ENCODE measurements around the gene ATP8B3.

Gene ATP8B3

DNA sequence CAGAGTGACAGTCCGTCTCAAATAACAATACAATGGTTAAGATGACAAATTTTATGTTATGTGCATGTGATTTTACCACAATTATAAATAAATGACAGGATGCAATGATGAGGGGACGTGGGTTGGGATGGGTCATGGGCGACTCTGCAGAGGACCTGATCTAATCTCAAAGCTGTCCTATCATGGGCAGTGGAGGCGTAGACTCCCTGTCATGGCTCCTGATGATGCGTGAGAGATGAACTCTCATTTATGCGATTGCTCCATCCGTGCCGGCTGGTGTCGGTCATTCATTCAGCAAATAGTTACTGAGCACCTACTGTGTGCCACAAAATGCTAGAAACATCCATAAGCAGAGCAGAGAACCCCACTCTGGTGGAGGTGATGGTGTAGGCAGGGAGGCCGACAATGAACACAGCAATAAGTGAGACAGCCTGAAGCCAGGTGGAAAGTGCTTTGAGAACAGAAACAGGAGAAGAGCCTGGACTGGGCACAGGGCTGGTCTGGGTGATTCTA lies 37.9 kb upstream of the ATP8B3 start:
- DNase-seq, result no peak

DNA sequence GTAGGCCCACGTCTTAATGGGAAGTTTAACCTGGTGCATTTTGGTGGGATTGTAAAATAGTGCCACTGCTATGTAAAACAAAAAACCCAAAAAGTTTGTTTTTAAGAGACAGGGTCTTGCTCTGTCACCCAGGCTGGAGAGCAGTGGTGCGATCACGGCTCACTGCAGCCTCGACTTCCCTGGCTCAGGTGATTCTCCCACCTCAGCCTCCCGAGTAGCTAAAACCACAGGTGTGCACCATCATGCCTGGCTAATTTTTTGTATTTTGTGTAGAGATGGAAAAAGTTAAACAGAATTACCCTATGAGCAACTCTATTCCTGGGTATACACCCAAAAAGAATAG lies 37.0 kb upstream of the ATP8B3 start:
- DNase-seq, result no peak

DNA sequence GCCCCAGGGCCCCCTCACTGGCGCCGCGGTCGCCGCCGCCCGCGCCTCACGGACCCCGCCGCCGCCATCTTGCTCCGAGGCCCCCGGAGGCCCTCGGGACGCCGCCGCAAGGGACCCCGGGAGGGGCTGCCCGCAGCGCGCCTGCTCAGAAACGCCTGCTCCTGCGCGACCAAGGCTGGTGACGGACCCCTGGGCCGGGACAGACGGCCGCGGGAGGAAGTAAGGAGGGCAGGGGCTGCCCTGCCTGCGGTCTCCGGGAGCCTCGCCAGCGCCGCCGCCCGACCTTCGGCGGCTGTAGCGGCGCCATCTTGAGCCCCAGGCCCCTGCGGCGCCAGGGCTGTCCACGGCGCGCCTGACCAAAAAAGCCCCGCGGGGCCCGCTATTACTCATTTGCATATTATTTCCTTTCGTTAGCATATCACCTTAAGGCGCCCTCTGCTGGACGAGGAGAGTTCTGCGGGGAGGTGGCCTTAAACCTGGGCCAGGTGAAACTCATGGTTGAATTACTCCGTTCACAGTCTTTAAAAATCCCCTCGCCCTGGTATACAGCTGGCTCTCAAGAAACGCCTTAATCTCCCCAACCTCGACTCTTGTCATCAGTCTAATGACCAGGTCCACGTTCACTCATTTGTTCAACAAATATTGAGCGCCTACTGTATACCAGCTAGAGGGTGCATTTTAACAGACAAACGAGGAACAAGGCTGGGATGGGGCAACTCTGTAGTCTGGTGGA lies 36.5 kb upstream of the ATP8B3 start, which contains the start of gene REXO1:
REXO1 (minus strand) TSS at position 85 of the 733 bp plus-strand sequence. CDS start 125 bp downstream, outside the sequence.
- peak; percentile 97 for DNase-seq

DNA sequence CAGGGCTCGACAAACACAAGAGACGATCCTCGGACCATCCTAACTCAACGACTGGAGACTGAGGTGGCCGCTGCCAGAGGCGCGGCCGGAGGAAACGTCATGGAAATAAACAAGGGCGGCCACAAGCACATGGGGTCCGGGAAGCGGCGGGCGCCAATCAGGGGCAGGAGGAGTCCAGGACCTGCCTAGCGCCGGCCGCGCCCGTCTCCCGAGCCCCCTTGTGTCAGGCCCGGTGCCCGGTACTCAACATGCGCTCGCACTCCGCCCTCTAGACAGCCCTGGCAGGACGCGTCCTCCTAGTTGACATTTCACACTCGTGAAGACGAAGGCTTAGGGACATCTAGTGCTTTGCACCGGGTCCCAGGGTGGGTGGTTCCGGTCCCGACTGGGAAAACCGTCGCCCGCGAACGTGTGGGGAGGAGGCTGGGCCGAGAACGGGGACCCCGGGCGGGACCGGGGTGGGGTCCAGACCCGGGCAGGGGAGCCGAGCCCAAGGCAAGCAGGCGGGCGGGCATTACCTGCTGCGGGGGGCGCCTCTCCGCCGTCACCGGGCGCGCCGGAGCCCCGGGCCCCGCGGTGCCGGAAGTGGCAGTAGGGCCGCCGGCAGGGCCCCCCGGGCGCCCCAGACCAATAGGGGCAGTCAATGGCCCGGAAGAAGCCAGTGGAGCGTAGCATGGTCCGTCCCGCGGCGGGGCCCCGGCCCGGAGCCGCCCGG lies 35.8 kb upstream of the ATP8B3 start:
- DNase-seq, result peak; percentile 51

DNA sequence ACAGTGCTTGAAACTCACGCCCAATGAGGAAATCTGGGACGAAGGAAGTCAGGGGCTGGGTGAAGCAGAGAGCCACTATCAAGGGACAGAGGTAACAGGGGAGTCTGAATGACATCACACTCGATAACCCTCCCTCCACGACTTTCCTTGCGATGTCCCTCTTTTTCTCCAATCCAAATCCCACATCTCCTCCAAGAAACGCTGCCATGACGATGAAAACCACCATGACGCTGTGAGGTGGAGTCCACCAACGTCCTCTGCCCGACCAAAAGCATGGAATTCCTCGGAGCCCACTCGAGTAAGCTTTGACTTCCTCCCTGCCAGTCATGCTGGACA lies 35.2 kb upstream of the ATP8B3 start:
- no peak for DNase-seq

DNA sequence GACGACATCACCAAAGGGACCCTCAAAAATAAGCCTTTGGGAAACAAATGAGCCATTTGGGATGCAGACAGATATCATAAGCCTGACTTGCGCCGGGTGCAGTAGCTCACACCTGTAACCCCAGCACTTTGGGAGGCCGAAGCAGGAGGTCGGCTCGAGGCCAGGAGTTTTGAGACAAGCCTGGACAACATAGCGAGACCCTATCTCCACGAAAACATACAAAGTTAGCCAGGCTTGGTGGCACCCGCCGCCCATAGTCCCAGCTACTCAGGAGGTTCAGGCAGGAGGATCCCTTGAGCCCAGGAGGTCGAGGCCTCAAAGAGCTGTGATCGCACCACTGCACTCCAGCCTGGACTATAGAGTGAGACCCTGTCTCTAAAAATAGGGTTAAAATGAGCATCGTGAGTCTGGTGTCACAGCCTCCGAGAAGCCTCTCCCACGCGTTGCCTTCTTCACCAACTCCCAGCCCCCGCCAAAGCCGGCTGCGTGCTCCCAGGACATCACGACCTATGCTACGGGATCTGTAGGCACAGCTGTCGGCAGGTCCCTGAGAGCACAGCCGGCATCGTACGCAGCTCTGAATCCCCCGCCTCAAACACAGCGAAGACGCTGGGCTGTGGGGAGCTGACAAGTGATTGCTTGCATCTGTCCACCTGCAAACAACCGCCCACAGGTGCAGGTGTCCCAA lies 34.6 kb upstream of the ATP8B3 start:
- no peak for DNase-seq

DNA sequence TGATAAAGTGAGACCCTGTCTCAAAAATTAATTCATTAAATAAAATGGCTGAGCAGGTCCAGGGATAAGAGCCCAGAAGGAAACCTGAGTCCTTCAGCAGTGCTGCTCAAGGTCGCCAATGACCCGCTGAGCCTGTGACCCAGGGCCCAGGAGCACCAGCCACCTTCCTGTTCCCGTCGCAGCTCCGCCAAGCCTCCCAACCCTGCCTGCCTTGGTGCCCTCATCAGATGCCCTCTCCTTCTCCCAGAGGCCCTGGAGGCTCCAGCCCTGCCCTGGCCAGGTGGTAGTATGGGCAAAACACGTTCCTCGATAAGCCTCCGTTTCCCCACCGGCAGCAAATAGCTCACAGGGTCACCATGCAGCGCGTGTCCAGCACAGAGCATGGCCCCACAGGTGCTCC lies 33.6 kb upstream of the ATP8B3 start:
- DNase-seq, result no peak

DNA sequence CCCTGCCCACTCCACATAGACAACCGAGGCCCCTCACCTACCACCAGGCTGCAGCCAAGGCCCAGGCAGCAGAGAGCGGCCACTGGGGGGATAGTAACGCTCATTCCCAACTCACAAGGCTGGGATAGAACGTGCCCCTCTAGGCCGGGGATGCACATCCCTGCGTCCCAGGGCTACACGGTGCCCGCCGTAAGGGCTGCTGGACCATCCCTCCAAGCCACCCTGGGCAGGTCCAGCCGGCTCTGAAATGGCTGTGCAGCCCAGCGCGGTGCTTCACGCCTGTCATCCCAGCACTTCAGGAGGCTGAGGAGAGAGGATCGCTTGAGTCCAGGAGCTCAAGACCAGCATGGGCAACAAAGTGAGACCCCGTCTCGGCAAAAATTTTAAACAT lies 33.0 kb upstream of the ATP8B3 start:
- DNase-seq, result no peak

DNA sequence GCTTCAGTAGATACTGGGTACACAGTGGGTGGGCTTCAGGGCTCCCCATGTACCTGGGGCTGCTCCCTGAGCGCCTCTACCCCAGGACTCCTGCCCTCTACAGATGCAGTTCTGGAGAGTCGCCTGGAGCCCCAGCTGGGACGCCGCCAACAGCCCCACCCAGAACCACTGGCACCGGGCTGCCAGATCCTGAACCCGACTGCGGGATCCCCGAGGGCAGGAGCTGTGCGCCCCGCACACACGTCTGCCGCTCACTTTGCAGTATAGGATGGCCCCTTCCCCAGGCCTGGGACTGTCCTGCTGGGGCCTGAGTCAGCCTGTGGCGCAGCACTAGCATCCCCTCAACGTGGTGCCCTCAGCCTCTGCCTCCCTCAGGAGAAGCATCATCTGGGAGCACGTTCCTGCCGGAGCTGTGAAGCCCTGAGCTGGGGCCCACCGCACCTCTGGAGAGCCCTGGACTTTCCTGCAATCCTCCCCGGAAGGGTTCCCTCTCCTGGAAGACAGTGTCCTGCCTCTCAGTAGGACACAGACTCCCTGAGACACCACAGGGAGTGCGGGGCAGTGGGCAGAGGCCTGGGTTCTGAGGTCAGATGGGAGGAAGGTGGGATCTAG lies 32.5 kb upstream of the ATP8B3 start:
- DNase-seq, result no peak

DNA sequence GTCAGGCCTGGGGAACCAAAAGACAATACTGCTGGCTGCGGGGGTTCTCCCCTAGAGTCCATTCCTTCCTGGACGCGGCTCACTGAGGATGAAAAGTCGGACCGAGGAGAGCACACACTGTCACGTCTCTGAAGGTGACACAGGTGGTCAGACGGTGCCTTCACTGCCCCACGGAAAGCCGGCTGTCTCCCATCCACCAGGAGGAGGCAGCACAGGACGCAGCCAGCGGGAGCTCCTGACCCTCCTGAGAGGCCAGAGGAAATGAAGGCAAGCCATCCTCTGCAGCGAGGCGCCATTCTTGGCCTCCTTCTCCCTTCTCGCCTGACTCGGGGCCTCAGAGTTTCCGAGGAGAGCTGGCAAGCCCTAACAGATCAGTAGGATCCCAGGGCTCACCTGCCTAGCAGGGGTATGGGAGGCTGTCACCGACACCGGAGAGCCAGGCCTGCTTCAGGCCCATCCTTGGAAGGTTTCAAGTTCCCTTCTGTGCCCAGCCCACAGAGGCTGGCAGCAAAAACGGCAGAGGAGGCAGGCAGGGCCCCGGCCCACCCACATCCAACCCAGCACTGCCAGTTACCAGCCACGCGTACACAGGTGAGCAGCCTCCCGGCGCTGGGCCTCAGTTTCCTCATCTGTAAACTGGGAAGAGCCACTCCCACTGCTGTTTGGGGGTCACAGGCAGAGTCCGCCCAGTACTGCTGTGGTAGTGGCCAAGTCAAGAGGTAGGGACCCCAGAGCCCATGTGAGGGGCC lies 31.7 kb upstream of the ATP8B3 start:
- DNase-seq, result no peak

DNA sequence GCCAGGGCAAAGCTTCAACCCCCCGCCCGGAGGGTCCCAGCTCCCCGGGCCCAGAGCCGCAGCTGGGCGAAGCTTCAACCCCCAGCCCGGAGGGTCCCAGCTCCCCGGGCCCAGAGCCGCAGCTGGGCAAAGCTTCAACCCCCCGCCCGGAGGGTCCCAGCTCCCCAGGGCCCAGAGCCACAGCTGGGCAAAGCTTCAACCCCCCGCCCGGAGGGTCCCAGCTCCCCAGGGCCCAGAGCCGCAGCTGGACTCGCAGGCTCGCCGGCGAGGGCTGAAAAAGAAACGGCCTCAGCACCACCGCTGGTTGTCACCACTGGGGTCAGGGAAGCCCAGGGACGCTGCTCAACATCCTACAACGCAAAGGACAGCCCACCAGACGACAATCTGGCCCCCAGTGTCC lies 31.0 kb upstream of the ATP8B3 start:
- no peak for DNase-seq

DNA sequence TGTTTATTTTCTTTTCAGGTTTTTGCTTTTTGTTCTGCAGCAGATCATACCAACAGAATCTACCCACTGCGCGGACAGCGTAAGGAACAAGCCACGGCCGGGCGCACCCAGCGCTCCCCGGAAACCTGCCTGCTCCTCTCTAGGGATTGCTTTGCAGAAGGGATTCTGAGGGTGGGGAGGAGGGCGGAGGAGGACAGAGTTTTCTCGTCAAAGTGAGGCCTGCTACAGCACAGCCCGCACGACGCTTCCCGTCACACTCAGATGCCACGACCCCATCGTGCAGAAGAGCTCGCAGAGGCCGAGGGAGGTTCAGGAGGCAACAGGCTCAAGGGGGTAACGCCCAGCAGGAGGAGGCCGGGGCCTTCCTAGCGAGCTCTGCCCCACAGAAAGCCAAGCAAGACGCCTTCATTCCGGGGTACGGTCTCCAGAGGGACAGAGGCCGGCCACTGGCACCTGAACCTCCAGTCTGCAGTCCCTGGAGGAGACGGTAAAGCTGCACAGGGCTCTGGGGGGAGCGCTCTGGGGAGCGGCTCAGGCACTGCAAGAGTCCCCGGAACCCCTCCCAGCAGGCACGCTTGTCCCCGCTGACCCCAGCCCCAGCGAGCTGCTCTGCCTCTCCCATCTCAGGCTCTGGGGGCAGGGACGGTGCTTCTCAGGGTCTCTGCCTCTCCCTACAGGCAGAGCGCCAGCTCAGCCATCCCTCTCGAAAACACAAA lies 29.3 kb upstream of the ATP8B3 start:
- no peak for DNase-seq

DNA sequence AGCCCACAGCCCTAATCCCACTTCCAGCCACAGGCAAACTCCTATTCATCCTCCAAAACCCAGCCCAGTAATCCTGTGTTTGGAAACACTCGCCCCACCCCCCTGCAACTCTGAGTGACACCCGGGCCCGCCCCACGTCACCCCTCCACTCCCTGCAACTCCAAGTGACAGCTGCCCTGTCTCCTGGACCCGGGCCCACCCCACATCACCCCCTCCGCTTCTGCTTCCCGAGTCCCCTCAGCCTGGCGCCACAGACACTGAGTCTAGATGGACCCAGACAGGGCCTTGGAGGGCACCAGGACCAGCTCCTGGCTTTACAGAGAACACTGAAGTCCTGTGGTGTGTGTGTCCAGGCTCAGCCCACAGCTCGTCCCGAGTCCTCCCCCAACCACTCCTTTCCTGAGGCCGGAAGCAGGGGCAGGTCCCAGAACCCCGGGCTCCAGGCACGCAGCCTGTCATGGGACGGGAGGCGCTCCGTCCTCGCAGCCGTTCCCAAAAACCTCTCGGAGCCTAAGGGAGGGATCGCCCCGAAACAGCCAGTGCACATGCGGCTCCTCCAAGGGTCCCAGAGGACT lies 28.6 kb upstream of the ATP8B3 start:
- DNase-seq, result no peak

DNA sequence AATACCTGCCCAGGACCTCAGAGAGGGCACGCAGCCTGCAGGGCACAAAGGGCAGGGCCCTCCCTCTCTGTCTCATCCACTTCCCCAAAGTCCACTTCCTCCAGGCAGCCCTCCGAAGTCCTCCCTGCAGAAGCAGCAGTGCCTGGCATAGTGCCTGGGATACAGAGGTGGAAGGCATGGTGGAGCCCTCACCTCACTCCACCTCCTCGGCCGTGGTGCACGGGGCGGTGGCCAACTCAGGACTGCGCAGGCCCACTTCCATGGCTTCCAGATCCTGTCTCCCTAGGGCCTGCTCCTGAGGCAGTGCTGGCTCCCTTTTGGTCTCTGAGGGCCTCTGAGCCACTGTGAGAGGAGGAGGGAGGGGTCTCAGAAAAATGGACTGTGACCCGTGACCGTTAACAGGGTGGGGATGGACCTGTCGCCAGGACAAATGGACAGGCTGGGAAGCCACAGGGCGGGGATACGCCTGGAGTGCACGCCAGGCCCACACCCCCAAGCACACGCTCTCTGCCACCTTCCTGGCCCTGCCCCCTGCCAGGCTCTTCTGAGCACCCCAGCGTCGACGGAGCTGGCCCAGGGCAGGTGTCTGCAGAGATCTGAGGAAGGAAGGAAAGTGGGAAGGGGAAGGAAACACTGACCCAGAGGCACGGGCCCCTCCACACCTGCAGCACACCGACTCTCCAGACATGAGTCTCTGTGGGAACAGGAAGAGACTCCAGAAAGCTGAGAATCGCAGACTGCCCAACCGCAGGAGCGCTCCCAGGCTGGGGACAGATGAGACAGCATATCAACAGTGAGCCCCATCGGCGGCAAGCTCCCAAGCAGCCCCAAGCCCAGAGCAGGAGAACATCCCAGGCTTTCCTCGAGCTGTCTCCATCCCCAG lies 27.8 kb upstream of the ATP8B3 start:
- DNase-seq, result no peak

DNA sequence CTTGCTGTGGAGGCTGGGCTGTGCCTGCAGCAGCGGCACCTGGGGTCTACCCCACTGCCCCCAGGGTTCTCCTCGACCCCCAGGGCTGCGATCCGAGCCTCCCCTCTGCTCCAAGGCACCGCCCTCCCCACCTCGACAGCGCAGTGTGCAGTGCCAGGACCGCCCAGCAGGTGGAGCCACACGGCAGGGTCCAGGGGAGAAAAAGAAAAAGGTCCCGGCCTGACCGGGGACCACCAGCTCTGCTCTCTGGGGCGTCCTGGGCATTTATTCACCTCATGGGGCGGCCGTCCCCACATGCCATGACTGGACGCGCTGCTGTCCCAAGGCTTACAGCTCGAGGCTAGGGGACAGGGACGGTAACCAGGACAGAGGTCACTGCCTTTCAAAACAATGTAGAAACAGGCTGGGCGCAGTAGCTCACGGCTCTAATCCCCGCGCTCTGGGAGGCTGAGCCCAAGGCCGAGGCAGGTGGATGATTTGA lies 25.6 kb upstream of the ATP8B3 start:
- peak; percentile 69 for DNase-seq

DNA sequence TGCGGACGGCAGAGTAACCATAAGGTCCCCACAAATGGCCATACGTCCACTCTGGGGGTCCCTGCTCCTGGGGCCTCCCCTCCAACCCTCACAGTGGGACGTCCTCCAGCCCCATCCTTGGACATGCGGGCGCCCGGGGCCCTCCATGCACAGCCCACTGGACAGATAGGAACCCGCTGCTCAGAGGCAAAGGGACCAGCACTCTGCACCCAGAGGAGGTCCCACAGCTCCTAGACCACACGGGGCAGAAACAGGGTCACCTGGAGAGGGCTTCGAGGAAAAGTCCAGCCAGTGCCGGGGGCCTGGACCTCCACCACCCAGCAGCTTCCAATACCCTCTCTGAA lies 25.1 kb upstream of the ATP8B3 start:
- DNase-seq, result no peak

DNA sequence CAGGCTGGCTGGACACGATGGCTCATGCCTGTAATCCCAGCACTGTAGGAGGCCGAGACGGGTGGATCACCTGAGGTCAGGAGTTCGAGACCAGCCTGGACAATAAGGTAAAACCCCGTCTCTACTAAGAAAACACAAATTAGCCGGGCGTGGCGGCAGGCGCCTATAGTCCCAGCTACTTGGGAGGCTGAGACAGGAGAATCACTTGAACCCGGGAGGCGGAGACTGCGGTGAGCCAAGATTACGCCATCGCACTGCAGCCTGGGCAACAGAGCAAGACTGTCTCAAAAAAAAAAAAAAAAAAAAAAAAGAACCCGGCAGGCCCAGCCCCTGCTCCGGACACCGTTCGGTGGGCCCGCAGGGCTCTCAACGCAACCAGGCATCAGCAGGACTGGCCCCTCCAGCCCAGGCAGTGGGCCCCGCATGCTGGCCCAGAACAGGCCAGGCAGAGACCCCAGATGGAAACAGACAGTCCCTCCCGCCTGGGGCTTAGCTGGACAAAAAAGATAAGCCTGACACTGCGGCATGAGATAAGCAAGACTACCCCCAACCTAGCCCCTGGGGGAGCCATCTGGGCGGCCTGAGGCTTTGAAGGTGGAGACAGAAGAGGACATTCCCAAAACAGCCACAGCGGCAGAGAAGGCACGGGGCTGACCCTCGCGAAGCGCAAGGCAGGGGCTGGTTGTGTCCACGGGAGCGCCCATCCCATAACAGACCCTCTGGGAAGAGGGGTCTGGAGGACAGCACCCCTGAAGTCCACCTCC lies 24.6 kb upstream of the ATP8B3 start:
- DNase-seq, result no peak

DNA sequence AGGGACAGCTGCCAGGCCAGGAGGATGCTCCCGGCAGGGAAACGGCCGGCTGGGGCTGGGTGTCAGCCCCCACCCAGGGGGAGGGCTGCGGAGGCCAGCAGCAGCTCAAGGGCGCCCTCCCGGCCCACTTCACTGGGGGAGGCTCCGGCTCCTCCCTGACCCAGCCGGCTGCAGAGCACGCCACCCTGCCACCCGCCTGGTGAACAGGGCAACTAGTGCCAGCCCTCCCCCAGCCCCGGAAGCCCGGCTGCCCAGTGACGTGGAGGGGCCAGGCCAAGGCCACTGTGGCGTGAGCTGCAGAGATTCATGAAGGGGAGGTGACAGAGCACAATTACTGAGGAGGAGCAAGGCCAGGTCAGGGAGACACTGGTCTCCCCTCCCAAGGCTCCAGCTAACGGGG lies 21.5 kb upstream of the ATP8B3 start:
- no peak for DNase-seq

DNA sequence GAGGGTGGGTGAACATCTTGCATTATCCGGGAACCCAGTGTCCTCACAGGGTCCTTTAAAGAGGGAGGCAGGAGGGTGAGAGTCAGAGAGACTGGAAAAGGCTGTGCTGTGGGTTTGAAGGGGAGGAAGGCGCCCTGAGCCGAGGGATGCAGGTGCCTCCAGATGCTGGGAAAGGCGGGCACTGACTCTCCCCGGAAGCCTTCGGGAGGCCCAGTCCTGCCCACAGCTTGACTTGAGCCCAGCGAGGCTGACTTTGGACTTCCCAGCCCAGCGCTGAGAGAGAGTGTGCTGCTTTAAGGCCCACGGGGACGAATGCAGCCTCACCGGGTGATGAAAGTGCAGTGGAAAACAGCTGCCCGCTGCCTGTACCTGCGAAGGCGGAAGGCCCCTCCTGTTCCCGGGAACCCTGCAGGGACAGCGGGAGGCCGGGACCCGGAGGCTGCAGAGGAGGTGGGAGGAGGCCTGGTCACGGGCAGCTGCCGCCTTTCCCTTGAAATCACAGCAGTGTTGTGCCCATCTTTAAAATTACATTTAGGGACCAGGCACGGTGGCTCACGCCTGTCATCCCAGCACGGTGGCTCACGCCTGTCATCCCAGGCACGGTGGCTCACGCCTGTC lies 20.1 kb upstream of the ATP8B3 start:
- no peak for DNase-seq
